ENCODE data around the gene SPATS2. TPM values are rescaled to one million over a fixed set of nuclear protein-coding genes. Genes with fewer than 3 reads are reported as not detected.

The SPATS2 gene
- total and polyA plus RNA-seq, 2 donors (not counting 1 experiment from before 2014, with no cell fraction given): 11.3 to 21.5 TPM

DNA sequence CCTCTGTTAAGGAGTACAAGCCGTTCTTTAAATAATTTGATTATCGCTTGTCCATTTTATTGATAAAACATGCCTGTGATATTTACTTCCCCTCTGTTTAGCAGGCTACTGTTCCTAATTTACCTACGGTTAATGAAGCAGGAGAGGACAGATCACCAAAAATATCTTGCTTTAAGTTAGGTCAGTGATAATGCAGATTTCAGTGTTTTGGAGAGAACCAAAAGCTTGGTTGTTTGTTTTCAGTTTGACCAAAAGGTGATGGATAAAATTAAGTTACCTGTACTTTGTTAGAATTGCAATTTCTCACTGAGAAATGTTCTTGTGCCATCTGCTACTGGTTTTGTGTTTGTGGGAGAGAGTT, 958 bp downstream of the SPATS2 start:
- intact Hi-C loops (cut with micrococcal nuclease): loop anchor here (2.0 to 5.0 kb wide), 2 partner anchors 59 to 179 kb away; partner anchors contain the start of gene TUBA1A
- Mint-ChIP-seq H3K27me3 (no peaks in the 10 kb centered on the region), H3K27ac (peak overlapping the region; percentile 98), H3K4me3 (peak overlapping the region; percentile 87), H3K9me3 (ENCODE audit: insufficient read depth) (no peaks in the 10 kb centered on the region), H3K4me1 (peaks cover 46% of the 10 kb centered on the region)
- Histone ChIP-seq H3K9ac (ENCODE audit: low read length) (peak overlapping the region; percentile 93), H3K4me2 (replicated peaks; ENCODE audit: low read depth, low read length, poor library complexity, severe bottlenecking) (peak overlapping the region; percentile 82), H3K36me3 (replicated peaks in 1 of 2; ENCODE audit: control extremely low read depth in 1 of 2, control insufficient read depth in 1 of 2, extremely low read depth in 1 of 2, insufficient read depth in 2 of 2, low read length in 1 of 2) (no peaks in the 10 kb centered on the region), H4K20me1 (ENCODE audit: control insufficient read depth, insufficient read depth, low read length, poor library complexity, severe bottlenecking) (no peaks in the 10 kb centered on the region), H2AFZ (ENCODE audit: insufficient read depth, low read depth, low read length, poor library complexity, severe bottlenecking) (peak overlapping the region; percentile 98), H3K27ac (ENCODE audit: low read length in 2 of 2) (peak overlapping the region; percentile 61 to 91), H3K79me2 (ENCODE audit: control insufficient read depth, insufficient read depth, low read length) (peaks cover 12% of the 10 kb centered on the region), H3K4me3 (ENCODE audit: control extremely low read depth in 1 of 5, extremely low read depth in 1 of 5, insufficient read depth in 1 of 5, low read depth in 2 of 5, low read length in 4 of 5) (peak overlapping the region in 3 of 5 experiments; percentile 63 to 96 (median 86)), H3K9me3 (ENCODE audit: control extremely low read depth in 1 of 3, control insufficient read depth in 2 of 3, insufficient read depth in 1 of 3, low read length in 2 of 3) (no peaks in the 10 kb centered on the region), H3K27me3 (replicated peaks in 1 of 4; ENCODE audit: control extremely low read depth in 1 of 4, control insufficient read depth in 3 of 4, insufficient read depth in 4 of 4, low read length in 3 of 4) (no peaks in the 10 kb centered on the region), H3K4me1 (ENCODE audit: control insufficient read depth in 2 of 2, insufficient read depth in 2 of 2, low read length in 2 of 2) (peaks cover 33 to 39% of the 10 kb centered on the region in 2 donors)
- ATAC-seq (ENCODE audit: low read depth): no peak
- CTCF ChIA-PET: interaction anchor here (1.4 to 5.9 kb wide), 5 partner anchors 11 to 146 kb away, joined by 5 to 67 read pairs (median 9); partner anchors contain the start of gene DNAJC22
- peak; percentile 20 for DNase-seq
- POLR2A ChIA-PET: interaction anchor here (0.6 to 2.0 kb wide), 2 partner anchors 11 to 22 kb away, joined by 8 to 9 read pairs; partner anchors contain the start of gene DNAJC22
- WGBS (ENCODE audit: insufficient coverage): no CpG with 5 or more reads among the region's 3 CpGs
- no peak for TF ChIP-seq EZH2 (IDR thresholded peaks at IDR 0.05; ENCODE audit: borderline replicate concordance, insufficient read depth, low read depth, low read length, poor library complexity, severe bottlenecking)
- TF ChIP-seq, protein P1, sequence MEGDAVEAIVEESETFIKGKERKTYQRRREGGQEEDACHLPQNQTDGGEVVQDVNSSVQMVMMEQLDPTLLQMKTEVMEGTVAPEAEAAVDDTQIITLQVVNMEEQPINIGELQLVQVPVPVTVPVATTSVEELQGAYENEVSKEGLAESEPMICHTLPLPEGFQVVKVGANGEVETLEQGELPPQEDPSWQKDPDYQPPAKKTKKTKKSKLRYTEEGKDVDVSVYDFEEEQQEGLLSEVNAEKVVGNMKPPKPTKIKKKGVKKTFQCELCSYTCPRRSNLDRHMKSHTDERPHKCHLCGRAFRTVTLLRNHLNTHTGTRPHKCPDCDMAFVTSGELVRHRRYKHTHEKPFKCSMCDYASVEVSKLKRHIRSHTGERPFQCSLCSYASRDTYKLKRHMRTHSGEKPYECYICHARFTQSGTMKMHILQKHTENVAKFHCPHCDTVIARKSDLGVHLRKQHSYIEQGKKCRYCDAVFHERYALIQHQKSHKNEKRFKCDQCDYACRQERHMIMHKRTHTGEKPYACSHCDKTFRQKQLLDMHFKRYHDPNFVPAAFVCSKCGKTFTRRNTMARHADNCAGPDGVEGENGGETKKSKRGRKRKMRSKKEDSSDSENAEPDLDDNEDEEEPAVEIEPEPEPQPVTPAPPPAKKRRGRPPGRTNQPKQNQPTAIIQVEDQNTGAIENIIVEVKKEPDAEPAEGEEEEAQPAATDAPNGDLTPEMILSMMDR (IDR thresholded peaks at IDR 0.05): no peak

- no peaks in the 10 kb centered on the region for H3K36me3 ChIP-seq (replicated peaks in 1 of 2; ENCODE audit: control extremely low read depth in 1 of 2, control insufficient read depth in 1 of 2, extremely low read depth in 1 of 2, insufficient read depth in 2 of 2, low read length in 1 of 2)
- no peaks in the 10 kb centered on the region for H3K27me3 Mint-ChIP-seq
- H3K27ac Mint-ChIP-seq: peak overlapping the region; percentile 85
- peaks cover 46% of the 10 kb centered on the region for H3K4me1 Mint-ChIP-seq
- no peaks in the 10 kb centered on the region for H3K27me3 ChIP-seq (replicated peaks in 1 of 4; ENCODE audit: control extremely low read depth in 1 of 4, control insufficient read depth in 3 of 4, insufficient read depth in 4 of 4, low read length in 3 of 4)
- H3K4me3 ChIP-seq (ENCODE audit: control extremely low read depth in 1 of 5, extremely low read depth in 1 of 5, insufficient read depth in 1 of 5, low read depth in 2 of 5, low read length in 4 of 5): no peak overlapping the region
- H3K9me3 ChIP-seq (ENCODE audit: control extremely low read depth in 1 of 3, control insufficient read depth in 2 of 3, insufficient read depth in 1 of 3, low read length in 2 of 3): no peaks in the 10 kb centered on the region
- H3K79me2 ChIP-seq (ENCODE audit: control insufficient read depth, insufficient read depth, low read length): peaks cover 9% of the 10 kb centered on the region
- peak overlapping the region; percentile 36 for H3K4me2 ChIP-seq (replicated peaks; ENCODE audit: low read depth, low read length, poor library complexity, severe bottlenecking)
- POLR2A ChIA-PET: no interaction called here
- no peak for TF ChIP-seq EZH2 (IDR thresholded peaks at IDR 0.05; ENCODE audit: borderline replicate concordance, insufficient read depth, low read depth, low read length, poor library complexity, severe bottlenecking)
- TF ChIP-seq, protein P1 (IDR thresholded peaks at IDR 0.05): peak; percentile 47
- CTCF ChIA-PET: interaction anchor here (1.0 to 5.9 kb wide), 8 partner anchors 13 to 162 kb away, joined by 3 to 67 read pairs (median 6); no protein-coding TSS in a partner anchor
- ATAC-seq (ENCODE audit: low read depth) (peak; percentile 8), DNase-seq (peak; percentile 71)
- no peak overlapping the region for H3K9ac ChIP-seq (ENCODE audit: low read length)
- no peaks in the 10 kb centered on the region for H4K20me1 ChIP-seq (ENCODE audit: control insufficient read depth, insufficient read depth, low read length, poor library complexity, severe bottlenecking)
- no peaks in the 10 kb centered on the region for H3K9me3 Mint-ChIP-seq (ENCODE audit: insufficient read depth)
- peak overlapping the region; percentile 17 to 41 for H3K27ac ChIP-seq (ENCODE audit: low read length in 2 of 2)
- intact Hi-C loops (cut with micrococcal nuclease): loop anchor here (1.0 to 5.0 kb wide), 3 partner anchors 11 to 181 kb away; partner anchors contain the start of gene TUBA1A
- peak overlapping the region; percentile 1 for H2AFZ ChIP-seq (ENCODE audit: insufficient read depth, low read depth, low read length, poor library complexity, severe bottlenecking)
- 50% methylated on average over 2 of the region's 6 CpGs for WGBS (ENCODE audit: insufficient coverage)
- H3K4me3 Mint-ChIP-seq: peak overlapping the region; percentile 46
- peaks cover 33 to 39% of the 10 kb centered on the region in 2 donors for H3K4me1 ChIP-seq (ENCODE audit: control insufficient read depth in 2 of 2, insufficient read depth in 2 of 2, low read length in 2 of 2)
Measured at GRCh38 chr12:49369411-49370145, 2.3 kb downstream of the SPATS2 start.
